GM12873 (cell line): Measurements from ENCODE around the gene SCARB1.
A peak's percentile ranks its signal among the peaks of the same experiment; 100 is the strongest.

ENCODE experiments used
- TF ChIP-seq, protein P1 (sequence below): IDR thresholded peaks from 2 replicates; pipeline ENCODE4 v1.5.1; 2012; ENCODE audit warnings: low read depth, mild to moderate bottlenecking, moderate library complexity, low read length, control low read depth; ENCODE audit not compliant: insufficient read depth; ENCODE audit errors: missing control alignments

Gene SCARB1

DNA sequence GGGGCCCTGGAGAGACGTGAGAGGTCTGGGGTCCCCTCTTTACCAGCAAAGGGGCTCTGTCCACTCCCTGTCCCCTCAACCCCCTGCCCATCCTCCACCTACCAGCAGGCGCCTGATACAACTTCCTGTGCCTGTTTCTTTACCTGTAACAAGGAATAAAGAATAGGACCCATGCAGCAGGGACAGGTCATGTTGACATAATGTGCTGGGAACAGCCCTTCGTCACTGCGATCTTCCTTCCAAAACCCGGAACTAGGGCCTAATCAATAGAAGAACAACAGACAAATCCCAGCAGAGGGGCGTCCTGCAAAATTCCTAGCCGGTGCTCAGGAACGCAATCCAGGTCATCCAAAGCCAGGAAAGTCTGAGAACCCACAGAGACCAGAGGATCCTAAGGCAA lies 32.1 kb downstream of the SCARB1 start:
- TF ChIP-seq, protein P1, sequence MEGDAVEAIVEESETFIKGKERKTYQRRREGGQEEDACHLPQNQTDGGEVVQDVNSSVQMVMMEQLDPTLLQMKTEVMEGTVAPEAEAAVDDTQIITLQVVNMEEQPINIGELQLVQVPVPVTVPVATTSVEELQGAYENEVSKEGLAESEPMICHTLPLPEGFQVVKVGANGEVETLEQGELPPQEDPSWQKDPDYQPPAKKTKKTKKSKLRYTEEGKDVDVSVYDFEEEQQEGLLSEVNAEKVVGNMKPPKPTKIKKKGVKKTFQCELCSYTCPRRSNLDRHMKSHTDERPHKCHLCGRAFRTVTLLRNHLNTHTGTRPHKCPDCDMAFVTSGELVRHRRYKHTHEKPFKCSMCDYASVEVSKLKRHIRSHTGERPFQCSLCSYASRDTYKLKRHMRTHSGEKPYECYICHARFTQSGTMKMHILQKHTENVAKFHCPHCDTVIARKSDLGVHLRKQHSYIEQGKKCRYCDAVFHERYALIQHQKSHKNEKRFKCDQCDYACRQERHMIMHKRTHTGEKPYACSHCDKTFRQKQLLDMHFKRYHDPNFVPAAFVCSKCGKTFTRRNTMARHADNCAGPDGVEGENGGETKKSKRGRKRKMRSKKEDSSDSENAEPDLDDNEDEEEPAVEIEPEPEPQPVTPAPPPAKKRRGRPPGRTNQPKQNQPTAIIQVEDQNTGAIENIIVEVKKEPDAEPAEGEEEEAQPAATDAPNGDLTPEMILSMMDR = no peak

DNA sequence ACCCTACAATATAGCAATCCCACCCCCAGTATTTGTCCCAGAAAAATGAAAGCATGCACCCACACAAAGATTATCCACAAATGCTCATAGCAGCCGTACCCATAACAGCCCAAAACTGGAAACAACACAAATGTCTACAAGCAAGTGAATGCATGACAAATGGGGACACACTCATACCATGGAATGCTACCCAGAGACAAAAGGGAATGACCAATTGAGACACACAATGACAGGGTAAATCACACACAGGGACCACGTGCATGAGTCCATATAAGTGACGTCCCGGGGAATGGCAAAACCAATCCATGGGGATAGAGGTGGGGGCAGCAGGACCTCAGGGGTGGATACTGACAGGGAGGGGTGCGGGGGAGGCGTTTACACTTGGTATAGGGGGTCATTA lies 33.4 kb downstream of the SCARB1 start:
- TF ChIP-seq, protein P1 = no peak

DNA sequence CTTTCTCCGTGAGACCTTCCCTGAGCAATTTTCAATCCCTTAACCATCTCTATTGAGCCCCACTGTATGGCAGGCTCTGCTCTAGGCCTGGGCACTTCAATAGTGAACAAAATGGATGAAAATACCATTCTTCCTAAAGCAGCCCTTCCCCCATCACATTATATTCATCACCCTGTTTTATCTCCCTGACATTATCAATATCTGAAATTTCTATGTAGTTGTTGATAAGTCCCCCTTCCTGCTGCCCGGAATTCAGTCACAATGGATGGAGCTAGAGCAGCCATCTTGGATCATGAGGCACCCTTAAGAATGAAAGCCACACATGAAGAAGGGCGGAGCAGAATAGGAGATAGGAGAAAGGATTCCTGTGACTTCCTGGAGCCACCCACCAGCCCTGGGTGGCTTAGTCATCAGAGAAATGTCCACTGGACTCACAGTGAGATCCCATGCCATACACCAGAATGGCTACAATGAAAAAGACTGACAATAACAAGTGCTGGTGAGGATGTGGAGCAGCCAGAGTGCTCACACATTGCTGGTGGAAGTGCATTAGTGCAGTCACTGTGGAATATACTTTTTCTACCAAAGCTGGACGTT lies 33.9 kb downstream of the SCARB1 start:
- TF ChIP-seq, protein P1 = no peak

DNA sequence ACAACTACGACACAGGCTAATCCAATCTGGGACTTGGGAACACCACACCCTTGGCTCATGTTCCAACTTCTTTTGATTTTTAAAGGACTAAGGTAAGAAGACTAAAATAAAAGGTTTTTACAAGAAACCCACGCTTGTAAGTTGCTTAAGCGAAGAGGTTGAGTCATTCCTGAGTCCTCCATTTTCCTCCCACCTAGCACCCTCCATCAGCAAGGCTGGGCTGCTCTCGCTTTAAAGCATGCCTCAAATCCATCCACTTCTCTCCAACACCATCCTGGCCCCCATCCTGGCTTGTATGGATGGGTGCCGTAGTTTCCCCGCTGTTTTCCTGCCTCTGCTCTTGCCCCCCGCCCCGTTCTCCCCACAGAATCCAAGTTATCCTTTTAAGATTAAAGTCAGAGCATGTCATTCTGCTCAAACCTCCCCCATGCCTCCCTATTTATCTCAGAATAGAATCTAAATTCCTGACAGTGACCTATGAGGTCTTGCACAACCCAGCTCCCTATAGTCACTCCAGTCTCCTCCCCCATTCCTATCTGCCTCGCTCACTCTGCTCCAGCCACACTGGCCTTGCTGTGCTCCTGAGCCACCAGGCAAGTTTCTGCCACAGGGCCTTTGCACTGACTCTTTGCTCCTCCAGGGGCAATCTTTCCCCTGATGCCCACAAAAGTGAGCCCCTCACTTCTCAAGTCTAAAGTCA lies 34.5 kb downstream of the SCARB1 start:
- TF ChIP-seq, protein P1 = peak; percentile 9

DNA sequence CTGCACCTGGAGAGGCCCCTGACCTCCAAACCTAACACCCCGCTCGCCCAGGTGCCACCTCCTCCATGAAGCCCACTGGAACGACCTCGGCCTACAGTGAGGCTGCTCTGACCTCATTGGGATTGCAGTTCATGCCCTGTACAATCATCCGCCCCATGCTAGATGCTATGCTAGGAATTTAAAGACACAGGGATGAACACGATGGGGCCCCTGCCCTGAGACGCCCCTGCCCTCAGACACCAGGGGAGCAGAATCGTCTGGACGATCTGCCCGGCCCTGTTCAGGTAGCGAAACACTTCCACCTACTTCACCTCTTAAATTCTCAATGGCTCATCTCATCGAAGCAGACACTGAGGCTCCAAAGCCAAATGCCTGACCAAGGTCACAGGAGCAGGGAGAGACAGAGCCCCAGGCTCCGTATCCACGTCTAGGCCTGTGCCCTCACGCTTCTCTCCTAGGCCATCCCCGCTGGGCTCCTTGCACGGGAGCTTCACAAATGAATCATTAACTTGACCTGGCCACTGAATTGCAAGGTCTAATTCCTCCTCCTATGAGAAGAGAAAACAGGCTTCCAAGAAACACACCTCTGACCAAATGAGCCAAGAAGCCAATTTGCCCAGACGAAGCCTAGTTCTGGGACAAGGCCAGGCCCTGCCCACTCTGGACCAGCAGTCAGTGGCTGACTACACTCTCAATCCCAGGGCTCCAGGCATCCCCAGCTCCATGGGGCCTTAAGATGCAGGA lies 35.2 kb downstream of the SCARB1 start:
- TF ChIP-seq, protein P1 = no peak

DNA sequence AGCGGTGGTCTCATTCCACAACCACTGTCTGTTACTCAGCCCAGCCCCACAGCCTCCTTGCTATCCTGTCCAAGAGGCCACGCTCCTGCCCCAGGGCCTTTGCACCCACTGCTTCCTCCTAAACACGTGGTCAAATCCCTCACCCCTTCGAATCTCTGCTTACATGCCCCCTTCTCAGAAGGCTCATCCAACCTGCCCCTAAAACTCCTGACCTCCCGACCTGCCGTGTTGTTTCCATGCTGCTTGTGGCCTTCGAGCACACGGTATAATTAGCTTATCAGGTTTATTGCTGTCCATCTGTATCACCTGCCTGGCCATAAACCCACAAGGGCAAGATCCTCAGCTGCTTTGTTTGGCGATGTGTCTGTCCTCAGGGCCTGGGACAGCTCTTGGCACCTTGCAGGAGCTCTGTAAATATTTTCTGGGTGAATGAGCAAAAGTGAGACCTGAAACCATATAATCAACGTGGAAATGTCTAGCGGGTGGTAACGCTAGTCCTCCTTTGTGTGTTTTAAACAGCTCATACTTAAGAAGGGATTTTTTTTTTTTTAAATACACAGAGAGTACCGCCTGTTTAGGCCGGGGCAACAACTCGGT lies 36.0 kb downstream of the SCARB1 start:
- TF ChIP-seq, protein P1 = no peak

DNA sequence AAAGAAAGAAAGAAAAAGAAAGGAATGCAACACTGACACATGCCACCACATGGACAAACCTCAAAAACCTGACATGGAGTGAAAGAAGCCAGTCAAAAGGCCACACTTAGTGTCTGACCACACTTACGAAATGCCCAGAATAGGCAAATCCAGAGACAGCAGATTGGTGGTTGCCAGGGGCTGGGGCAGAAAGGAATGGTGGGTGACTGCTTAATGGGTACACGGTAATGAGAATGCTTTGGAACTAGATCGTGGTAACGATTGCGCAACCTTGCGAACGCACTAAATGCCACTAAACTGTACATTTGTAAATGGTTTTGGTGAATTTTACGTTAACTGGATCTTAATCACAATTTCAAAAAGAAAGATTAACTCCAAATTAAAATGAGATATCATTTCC lies 39.5 kb downstream of the SCARB1 start:
- TF ChIP-seq, protein P1 = no peak
